Tongue (tissue), 2 donors: Measurements from ENCODE around the gene RUSC2. TPM values are rescaled to one million over a fixed set of nuclear protein-coding genes. Genes with fewer than 3 reads are reported as not detected.
"Not testable (repeated sequence)": the region's sequence is repeated elsewhere in the genome, so short reads cannot be mapped to it uniquely, and the experiment has no call there.

Experiments used
- DNase-seq: peaks from one replicate; pipeline ENCODE4 v3.0.0-alpha.2; 2015
- total RNA-seq: library from RNA; depleted of rRNA; stranded (reverse); fragments of >200 nt; gene quantifications from one replicate; pipeline ENCODE4 v1.2.3, GENCODE V29; 2014

RUSC2 gene
- total RNA-seq, 1 donor from 2014 or later, result 37.5 TPM

- peak; percentile 12 for DNase-seq
These were observed 32.3 kb downstream of the RUSC2 start for GRCh38 chr9:35522187-35522586.

DNA sequence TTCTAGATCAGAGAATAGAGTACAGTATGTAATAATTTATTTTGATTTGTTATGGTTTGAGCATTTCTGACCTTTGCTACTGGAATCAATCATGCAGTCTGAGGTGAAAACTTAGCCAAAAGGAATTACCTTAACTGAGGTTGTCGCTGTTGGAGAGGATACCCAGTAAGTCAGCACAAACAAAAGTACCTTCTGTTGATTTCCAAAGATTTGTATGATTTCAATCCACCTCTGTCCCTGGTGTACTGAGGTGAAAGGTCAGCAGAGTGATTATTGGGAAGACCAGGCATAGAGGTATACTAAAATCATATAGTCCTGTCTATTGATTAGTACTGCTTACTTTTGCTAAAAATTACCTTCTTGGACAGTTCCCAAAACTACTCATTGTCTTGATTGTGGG is 32.8 kb downstream of the RUSC2 start:
- no peak for DNase-seq

DNA sequence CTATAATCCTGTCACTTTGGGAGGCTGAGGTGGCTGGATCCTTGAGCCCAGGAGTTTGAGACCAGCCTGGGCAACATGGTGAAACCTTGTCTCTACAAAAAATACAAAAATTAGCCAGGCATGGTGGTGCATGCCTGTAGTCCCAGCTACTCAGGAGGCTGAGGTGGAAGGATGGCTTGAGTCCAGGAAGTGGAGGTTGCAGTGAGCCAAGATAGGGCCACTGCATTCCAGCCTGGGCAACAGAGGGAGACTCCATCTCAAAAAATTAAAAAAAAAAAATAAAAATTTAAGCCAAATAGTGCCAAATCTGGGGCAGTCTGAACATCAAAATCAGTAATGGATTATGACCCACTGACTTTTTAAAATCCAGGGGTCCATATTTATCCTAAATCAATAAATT is 33.6 kb downstream of the RUSC2 start:
- not testable (repeated sequence) for DNase-seq

DNA sequence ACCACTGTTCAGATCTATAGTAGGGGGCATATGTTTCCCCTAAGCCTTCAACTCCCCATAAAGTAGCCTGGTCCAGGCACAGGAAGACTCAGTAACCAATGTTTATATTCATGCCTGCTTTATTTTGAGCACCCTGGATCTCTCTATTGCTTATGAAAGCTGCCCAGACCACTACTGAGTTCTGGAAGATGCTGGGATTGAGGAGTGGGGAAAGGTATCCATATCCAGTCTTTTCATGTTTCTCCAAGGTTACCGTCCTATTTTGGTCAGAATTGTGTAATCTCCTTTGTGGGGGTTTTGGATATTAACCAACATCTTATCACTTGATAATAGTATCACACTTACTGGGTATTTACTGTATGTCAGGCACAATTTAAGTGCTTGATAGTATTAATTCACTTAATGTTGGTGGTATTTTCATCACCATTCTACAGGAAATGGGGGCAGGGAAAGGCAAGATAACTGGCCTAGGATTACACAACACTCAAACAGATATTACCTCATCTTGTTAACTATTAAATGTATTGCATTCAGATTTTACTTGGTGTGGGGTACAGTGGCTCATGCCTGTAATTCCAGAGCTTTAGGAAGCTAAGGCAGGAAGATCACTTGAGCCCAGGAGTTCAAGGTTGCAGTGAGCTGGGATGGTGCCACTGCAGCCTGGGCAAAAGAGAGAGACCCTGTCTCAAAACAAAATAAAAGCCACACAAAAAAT is 36.3 kb downstream of the RUSC2 start:
- no peak for DNase-seq

DNA sequence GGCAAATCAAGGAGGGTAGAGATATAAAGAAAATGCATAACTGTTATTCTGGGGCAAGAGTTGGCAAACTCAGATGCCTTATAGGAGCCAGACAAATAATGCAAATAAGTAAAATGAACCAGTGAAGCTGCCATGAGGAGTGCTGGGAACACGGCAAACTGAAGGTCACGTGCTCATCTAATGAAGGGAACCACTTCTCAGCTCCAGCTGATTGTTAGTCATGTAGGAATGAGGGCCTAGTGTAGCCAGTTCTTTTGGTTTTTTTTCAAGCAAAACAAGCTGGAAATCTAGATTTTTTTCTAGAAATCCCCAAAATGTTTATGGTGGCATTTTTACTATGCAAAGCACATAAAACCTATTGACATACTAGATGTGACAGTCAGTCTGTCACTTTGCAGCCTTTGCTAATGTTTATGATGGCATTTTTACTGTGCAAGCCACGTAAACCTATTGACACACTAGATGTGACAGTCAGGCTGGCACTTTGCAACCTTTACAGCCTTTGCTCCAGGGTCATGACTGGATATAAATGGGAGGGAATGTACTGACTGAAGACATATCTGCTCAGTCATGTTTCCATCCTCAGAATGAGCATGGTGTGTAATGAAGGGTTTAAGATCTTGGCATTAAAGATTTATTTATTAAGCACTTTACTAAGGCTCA is 39.4 kb downstream of the RUSC2 start:
- DNase-seq, result no peak

DNA sequence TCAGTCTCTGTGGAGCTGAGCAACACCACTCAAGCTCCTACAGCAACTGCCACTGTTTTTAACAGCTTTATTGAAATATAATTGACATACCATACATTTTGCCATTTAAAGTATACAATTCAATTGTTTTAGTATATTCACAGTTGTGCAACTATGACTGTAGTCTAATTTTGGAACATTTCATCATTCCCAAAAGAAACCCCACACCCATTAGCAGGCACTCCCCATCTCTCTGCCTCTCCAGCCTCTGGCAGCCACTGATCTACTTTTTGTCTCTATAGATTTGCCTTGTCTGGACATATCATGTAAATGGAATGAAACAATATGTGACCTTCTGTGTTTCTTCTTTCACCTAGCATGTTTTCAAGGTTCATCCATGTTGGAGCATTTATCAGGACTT is 43.5 kb downstream of the RUSC2 start:
- no peak for DNase-seq

- not testable (repeated sequence) for DNase-seq
These were observed 45.0 kb downstream of the RUSC2 start for GRCh38 chr9:35534921-35535320.

- no peak for DNase-seq
These were observed 48.0 kb downstream of the RUSC2 start for GRCh38 chr9:35537913-35538312.

DNA sequence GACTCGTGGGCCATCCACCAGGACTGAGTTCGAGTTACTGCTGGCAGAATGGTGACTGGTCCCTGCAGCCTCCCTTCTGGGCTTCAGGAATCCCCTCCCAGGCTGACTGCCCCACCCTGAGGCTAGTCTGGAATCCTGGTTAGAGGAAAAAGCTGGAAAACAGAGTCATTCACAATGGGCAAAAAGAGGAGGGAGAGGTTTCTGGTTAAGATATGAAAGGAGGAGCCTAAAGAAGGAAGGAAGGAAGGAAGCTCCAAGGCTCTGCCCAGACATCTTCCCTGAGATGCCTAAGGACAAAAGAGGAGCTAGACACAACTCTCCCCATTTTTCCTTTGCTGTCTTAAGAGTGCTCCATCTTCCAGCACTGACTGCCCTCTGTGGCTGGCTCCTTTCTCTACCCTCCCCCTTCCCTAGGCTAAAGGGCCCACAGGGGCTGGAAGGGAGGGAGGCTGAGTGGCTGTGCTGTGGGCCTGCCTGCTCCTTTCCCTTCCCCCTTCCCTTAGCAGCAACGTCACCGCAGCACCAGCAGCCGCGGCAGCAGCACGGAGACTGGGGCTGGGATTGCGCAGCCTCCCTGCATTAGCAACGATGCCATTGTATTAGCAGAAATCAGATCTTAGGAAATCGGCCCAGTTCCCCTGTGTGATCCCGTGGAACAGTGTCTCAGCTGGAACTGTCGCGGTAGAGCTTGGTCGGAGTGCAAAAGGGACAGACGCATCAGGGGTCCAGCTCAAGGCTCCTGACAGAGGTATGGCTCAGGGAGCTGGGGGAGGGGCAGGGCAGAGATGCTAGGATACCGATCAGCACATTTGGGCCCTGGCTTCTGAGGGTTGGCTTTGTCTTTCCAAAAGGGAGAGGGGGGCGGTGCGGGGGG is 48.7 kb downstream of the RUSC2 start:
- DNase-seq, result peak; percentile 80

Other genes with a start within 250 kb of the RUSC2 start
- gene TESK1, start 115.2 kb downstream of the RUSC2 start, total RNA-seq, result 15.8 TPM
- gene CD72, start 128.3 kb downstream of the RUSC2 start, total RNA-seq, result 1.7 TPM
- gene SIT1, start 160.8 kb downstream of the RUSC2 start, total RNA-seq, result not detected
- 2,887 TPM for gene RMRP, start 167.9 kb downstream of the RUSC2 start, total RNA-seq
- 16.9 TPM for gene CCDC107, start 168.2 kb downstream of the RUSC2 start, total RNA-seq
- 1.0 TPM for gene ARHGEF39, start 175.1 kb downstream of the RUSC2 start, total RNA-seq
- gene CA9, start 183.8 kb downstream of the RUSC2 start, total RNA-seq, result 0.82 TPM
- 3,889 TPM for gene TPM2, start 199.8 kb downstream of the RUSC2 start, total RNA-seq
- gene TLN1, start 242.1 kb downstream of the RUSC2 start, total RNA-seq, result 210 TPM
- gene CREB3, start 242.6 kb downstream of the RUSC2 start, total RNA-seq, result 20.3 TPM